Natural killer cell (primary cell): ENCODE results near the gene ARHGEF6. TPM values are rescaled to one million over a fixed set of nuclear protein-coding genes. Genes with fewer than 3 reads are reported as not detected.

ENCODE experiments used
- ATAC-seq, 3 donors: fragments of 150-1000 bp in 2 of 3; fragments of 200-7000 bp in 1 of 3; cut with Tn5 transposase; 1 replicate in 1 of 3; 2 replicates in 2 of 3; pipeline ENCODE4 v1.10.0; 2021; ENCODE audit warnings: mild to moderate bottlenecking in 2 of 3, moderate library complexity in 2 of 3
- DNase-seq, 2 donors: peaks; one replicate each; pipeline versions ENCODE4 v3.0.0 to v3.0.0-alpha.2; 2013 to 2021; ENCODE audit warnings: mixed read lengths in 1 of 2
- H3K27ac ChIP-seq: one replicate; pipeline ENCODE4 v1.5.1; 2013; ENCODE audit warnings: mild to moderate bottlenecking, low read length
- H3K27me3 ChIP-seq: one replicate; pipeline ENCODE4 v1.6.1; 2013; ENCODE audit warnings: low read length; ENCODE audit not compliant: control insufficient read depth, insufficient read depth
- H3K36me3 ChIP-seq: one replicate; pipeline ENCODE4 v1.6.1; 2013; ENCODE audit warnings: low read length; ENCODE audit not compliant: control insufficient read depth, insufficient read depth
- H3K4me1 ChIP-seq: one replicate; pipeline ENCODE4 v1.6.1; 2013; ENCODE audit warnings: low read length; ENCODE audit not compliant: control insufficient read depth, insufficient read depth
- H3K4me3 ChIP-seq: one replicate; pipeline ENCODE4 v1.5.1; 2013; ENCODE audit warnings: low read length
- H3K9me3 ChIP-seq: one replicate; pipeline ENCODE4 v1.6.1; 2013; ENCODE audit warnings: low read length; ENCODE audit not compliant: control insufficient read depth, insufficient read depth
- H3K27ac Mint-ChIP-seq, 2 donors: one replicate each; pipeline ENCODE4 v1.8.0; 2022; ENCODE audit warnings: mild to moderate bottlenecking in 2 of 2, mixed read lengths in 2 of 2, moderate library complexity in 1 of 2
- H3K27me3 Mint-ChIP-seq, 2 donors: one replicate each; pipeline ENCODE4 v1.8.0; 2022; ENCODE audit warnings: low read depth in 2 of 2, mixed read lengths in 2 of 2
- H3K36me3 Mint-ChIP-seq: one replicate; pipeline ENCODE4 v1.8.0; 2022; ENCODE audit warnings: mixed read lengths
- H3K4me1 Mint-ChIP-seq, 2 donors: one replicate each; pipeline ENCODE4 v1.8.0; 2022; ENCODE audit warnings: mixed read lengths in 2 of 2
- H3K4me3 Mint-ChIP-seq: one replicate; pipeline ENCODE4 v1.8.0; 2022; ENCODE audit warnings: mild to moderate bottlenecking, moderate library complexity, mixed read lengths
- H3K9me3 Mint-ChIP-seq, 2 donors: one replicate each; pipeline ENCODE4 v1.8.0; 2022; ENCODE audit warnings: mixed read lengths in 2 of 2
- WGBS: methylation state at CpG from one replicate; pipeline ENCODE4 v1.1.7; 2013; ENCODE audit warnings: missing lambda C conversion rate; ENCODE audit not compliant: insufficient coverage; 5-methylcytosine and 5-hydroxymethylcytosine counted together
- intact Hi-C: fragments of 100-400 bp; cut with micrococcal nuclease; formaldehyde crosslinking; loops from one replicate; pipeline ENCODE4 v1.14.2; 2022
- total RNA-seq, 4 donors: library from RNA; stranded (reverse); fragments of 120-200 nt in 1 of 4; gene quantifications; one replicate each; pipeline versions ENCODE4 v1.2.3 to v1.2.4, GENCODE V29; 2013 to 2022
- TF ChIP-seq, protein P1 (sequence below): fragments of 200-600 bp; IDR thresholded peaks from one replicate; pipeline ENCODE4 v1.8.0; 2022; ENCODE audit warnings: antibody characterized with exemption

Gene ARHGEF6
- total RNA-seq, 3 donors from 2014 or later (not counting 1 experiment from before 2014, with no cell fraction given), result 55.5 to 78.8 (median 75.7) TPM

DNA sequence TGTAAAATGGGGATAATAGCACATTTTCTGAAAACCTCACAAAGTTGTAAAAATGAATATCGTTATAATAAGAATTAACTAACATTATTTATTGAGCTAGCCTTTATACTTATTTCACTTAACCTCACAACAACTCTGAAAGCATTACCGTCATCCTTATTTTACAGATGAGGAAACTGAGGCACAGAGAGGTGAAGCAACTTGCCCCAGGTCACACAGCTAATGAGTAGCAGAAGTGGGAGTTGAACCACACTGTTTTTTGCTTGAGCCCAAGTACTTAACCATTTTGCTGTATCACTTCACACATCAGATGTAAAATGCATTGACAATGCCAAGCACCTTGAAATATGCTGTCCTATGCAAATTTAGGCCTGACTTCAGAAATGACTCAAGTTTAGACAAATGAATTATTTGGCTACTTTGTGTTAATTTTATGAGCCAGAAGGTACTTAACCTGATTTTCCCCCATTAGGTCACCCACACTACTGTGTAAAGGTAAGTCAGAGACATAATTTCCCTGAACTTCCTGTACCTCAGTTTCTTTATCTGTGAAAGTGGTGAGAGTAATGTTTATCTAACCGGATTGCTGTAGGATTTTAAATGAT, 109.6 kb downstream of the ARHGEF6 start:
- H3K27ac ChIP-seq, result no peak overlapping the region
- no peak overlapping the region for H3K4me3 ChIP-seq
- H3K4me1 ChIP-seq, result peaks cover 25% of the 10 kb centered on the region
- H3K4me3 Mint-ChIP-seq, result no peak overlapping the region
- peaks cover 38% of the 10 kb centered on the region for H3K36me3 ChIP-seq
- TF ChIP-seq, protein P1, sequence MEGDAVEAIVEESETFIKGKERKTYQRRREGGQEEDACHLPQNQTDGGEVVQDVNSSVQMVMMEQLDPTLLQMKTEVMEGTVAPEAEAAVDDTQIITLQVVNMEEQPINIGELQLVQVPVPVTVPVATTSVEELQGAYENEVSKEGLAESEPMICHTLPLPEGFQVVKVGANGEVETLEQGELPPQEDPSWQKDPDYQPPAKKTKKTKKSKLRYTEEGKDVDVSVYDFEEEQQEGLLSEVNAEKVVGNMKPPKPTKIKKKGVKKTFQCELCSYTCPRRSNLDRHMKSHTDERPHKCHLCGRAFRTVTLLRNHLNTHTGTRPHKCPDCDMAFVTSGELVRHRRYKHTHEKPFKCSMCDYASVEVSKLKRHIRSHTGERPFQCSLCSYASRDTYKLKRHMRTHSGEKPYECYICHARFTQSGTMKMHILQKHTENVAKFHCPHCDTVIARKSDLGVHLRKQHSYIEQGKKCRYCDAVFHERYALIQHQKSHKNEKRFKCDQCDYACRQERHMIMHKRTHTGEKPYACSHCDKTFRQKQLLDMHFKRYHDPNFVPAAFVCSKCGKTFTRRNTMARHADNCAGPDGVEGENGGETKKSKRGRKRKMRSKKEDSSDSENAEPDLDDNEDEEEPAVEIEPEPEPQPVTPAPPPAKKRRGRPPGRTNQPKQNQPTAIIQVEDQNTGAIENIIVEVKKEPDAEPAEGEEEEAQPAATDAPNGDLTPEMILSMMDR, result no peak
- H3K4me1 Mint-ChIP-seq, result peaks cover 20% of the 10 kb centered on the region in 2 donors
- no peaks in the 10 kb centered on the region for H3K9me3 ChIP-seq
- DNase-seq, result no peak
- intact Hi-C loops, result no loop called here
- 90% methylated on average over 2 of the region's 3 CpGs for WGBS
- H3K27me3 Mint-ChIP-seq, result no peaks in the 10 kb centered on the region
- ATAC-seq, result no peak
- no peak overlapping the region for H3K27ac Mint-ChIP-seq
- no peaks in the 10 kb centered on the region for H3K9me3 Mint-ChIP-seq
- no peaks in the 10 kb centered on the region for H3K36me3 Mint-ChIP-seq
- no peaks in the 10 kb centered on the region for H3K27me3 ChIP-seq

DNA sequence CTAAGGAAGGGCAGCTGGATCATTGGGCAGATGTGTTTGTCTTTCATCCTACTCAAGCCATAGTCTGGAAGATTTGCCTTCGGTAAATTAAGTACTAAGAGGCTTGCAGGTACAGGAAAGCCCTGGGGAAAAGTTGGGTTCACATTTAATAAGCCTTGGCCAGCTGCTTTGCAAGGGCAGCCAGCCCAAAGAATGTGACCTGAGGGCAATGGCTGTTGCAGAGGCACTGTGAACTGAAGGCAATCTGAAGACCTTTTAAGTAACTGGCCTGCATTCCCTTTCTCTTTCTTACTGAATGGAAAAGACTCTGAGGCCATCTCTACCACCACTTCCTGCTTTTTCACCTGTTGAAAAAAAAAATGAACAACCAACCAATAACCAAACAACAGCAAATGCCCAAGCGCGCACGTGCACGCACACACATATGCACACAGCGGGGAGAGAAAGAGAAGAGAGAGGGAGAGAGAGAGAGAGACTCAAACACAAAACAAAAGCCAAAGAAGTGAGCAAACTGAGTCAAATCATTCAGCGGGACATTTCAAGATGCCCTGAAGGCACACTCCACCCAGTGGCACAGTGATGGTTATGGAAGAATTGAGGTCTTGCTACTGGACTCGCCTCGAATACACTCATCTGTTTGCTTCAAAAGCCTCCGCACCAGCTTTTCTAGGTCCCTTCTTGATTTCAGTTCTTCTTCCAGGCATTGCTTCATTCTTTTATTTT, 113.1 kb downstream of the ARHGEF6 start:
- no peak for ATAC-seq
- Mint-ChIP-seq H3K9me3 (peaks cover 0 to 3% of the 10 kb centered on the region in 2 donors), H3K27ac (peak overlapping the region in 1 of 2 donors; percentile 18), H3K4me1 (peaks cover 5 to 27% of the 10 kb centered on the region in 2 donors), H3K27me3 (no peaks in the 10 kb centered on the region), H3K36me3 (no peaks in the 10 kb centered on the region), H3K4me3 (no peak overlapping the region)
- Histone ChIP-seq H3K27me3 (no peaks in the 10 kb centered on the region), H3K4me3 (no peak overlapping the region), H3K27ac (no peak overlapping the region), H3K9me3 (no peaks in the 10 kb centered on the region), H3K36me3 (peaks cover 46% of the 10 kb centered on the region), H3K4me1 (peaks cover 12% of the 10 kb centered on the region)
- TF ChIP-seq, protein P1, result no peak
- 90% methylated on average over 4 of the region's 10 CpGs for WGBS
- DNase-seq, result no peak
- intact Hi-C loops, result no loop called here

DNA sequence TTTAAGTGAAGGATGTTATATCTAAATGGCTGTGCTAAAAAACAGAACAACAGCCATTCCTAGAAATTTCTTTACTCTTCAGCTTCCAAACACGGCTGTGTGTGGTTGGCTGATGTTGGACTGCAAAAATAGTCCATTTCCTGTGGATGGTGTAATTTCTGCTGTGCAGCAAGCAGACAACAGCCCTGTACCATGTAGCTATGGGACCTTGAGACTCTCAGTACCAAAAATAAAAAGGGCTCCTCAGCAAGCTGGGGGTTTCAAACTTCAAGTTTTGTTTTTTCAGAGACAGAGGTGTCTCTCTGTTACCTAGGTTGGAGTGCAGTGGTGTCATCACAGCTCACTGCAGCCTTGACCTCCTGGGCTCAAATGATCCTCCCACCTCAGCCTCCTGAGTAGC, 114.6 kb downstream of the ARHGEF6 start:
- Mint-ChIP-seq H3K36me3 (no peaks in the 10 kb centered on the region), H3K4me3 (no peak overlapping the region), H3K27me3 (no peaks in the 10 kb centered on the region), H3K4me1 (peaks cover 10 to 30% of the 10 kb centered on the region in 2 donors), H3K27ac (peak overlapping the region in 1 of 2 donors; percentile 18), H3K9me3 (peaks cover 0 to 3% of the 10 kb centered on the region in 2 donors)
- WGBS, result no CpG with 5 or more reads among the region's 1 CpG
- no peak for DNase-seq
- Histone ChIP-seq H3K27ac (peak overlapping the region; percentile 25), H3K36me3 (peaks cover 38% of the 10 kb centered on the region), H3K27me3 (no peaks in the 10 kb centered on the region), H3K9me3 (no peaks in the 10 kb centered on the region), H3K4me3 (no peak overlapping the region), H3K4me1 (peaks cover 17% of the 10 kb centered on the region)
- TF ChIP-seq, protein P1, result no peak
- intact Hi-C loops, result no loop called here
- ATAC-seq, result peak in 1 of 3 donors; percentile 20
